ENCODE measurements around the gene DCHS1.

DCHS1 gene

GRCh38 chr11:6625156-6625831 lies 30.3 kb downstream of the DCHS1 start:
- no peak for DNase-seq

- no peak for DNase-seq
Measured at GRCh38 chr11:6623391-6624363, 31.9 kb downstream of the DCHS1 start.

- DNase-seq = no peak
Measured at GRCh38 chr11:6622261-6623171, 33.1 kb downstream of the DCHS1 start.

- no peak for DNase-seq
Measured at GRCh38 chr11:6621711-6622211, 33.8 kb downstream of the DCHS1 start.

- DNase-seq = no peak
Measured at GRCh38 chr11:6620636-6621035, 35.0 kb downstream of the DCHS1 start.

GRCh38 chr11:6619004-6619745 lies 36.4 kb downstream of the DCHS1 start, which contains the start of gene TPP1:
Gene TPP1 (minus strand): TSS chr11:6619422. CDS start chr11:6619400, 22 bp downstream.
- peak; percentile 77 to 93 for DNase-seq

GRCh38 chr11:6618117-6619003 lies 37.2 kb downstream of the DCHS1 start:
- no peak for DNase-seq

GRCh38 chr11:6617315-6617781 lies 38.3 kb downstream of the DCHS1 start:
- DNase-seq = no peak

- no peak for DNase-seq
Measured at GRCh38 chr11:6616596-6617250, 38.9 kb downstream of the DCHS1 start.

GRCh38 chr11:6615882-6616585 lies 39.6 kb downstream of the DCHS1 start:
- no peak for DNase-seq

GRCh38 chr11:6615046-6615445 lies 40.6 kb downstream of the DCHS1 start:
- no peak for DNase-seq

- no peak for DNase-seq
Measured at GRCh38 chr11:6614446-6614845, 41.2 kb downstream of the DCHS1 start.

GRCh38 chr11:6613496-6613895 lies 42.1 kb downstream of the DCHS1 start:
- DNase-seq = no peak

GRCh38 chr11:6612213-6613041 lies 43.2 kb downstream of the DCHS1 start, which contains the start of gene TAF10:
Gene TAF10 (minus strand): TSS chr11:6612216. CDS start chr11:6612189, 27 bp downstream.
- peak; percentile 79 to 87 for DNase-seq

GRCh38 chr11:6611963-6612212 lies 43.7 kb downstream of the DCHS1 start:
- DNase-seq = no peak

- DNase-seq = no peak
Measured at GRCh38 chr11:6611092-6611962, 44.3 kb downstream of the DCHS1 start.

GRCh38 chr11:6610591-6610990 lies 45.0 kb downstream of the DCHS1 start:
- DNase-seq = no peak
